ENCODE measurements around the gene IER3.
"Not testable (repeated sequence)": the region's sequence is repeated elsewhere in the genome, so short reads cannot be mapped to it uniquely, and the experiment has no call there.

The IER3 gene

DNA sequence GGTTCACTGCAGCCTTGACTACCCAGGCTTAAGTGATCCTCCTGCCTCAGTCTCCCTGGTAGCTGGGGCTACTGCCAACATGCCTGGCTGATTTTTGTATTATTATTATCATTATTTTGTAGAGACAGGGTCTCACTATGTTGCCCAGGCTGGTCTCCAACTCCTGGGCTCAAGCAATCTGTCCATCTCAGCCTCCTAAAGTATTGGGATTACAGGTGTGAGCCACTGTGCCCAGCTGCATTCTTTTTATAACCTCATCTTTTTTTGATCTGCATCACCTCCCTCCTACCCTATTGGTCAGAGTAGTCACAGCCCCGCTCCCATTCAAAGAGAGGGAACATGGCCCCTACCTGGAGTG, 23.6 kb upstream of the IER3 start:
- no peak for DNase-seq

DNA sequence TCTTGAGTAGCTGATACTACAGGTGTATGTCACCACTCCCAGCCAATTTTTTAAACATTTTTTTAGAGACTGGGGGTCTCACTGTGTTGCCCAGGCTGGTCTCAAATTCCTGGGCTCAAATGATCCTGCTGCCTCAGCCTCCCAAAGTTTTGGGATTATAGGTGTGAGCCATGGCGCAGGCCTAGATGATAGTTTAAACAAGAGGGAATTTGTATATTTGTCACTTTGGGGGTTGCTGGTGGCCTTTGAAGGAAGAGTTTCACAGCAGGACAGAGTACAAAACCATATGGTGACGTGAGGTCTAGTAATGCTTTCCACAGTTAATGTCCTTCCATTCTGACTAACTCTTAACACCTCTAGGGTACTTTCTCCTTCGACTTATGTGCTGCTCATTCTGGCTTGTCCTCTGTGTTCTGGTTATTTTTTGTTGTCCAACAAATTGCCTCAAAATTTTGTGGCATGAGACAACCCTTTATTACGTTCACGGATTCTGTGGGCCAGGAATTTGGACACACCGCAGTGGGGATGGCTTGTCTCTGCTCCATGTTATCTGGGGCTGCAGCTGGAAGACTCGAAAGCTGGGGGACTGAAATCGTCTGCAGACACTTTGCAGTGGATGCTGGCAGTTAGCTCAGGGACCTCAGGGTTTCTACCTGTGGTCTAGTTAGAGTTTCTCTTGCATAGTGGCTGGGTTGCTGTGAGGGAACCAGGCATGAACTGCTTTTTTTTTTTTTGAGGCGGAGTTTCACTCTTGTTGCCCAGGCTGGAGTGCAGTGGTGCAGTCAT, 23.0 kb upstream of the IER3 start:
- no peak for DNase-seq

DNA sequence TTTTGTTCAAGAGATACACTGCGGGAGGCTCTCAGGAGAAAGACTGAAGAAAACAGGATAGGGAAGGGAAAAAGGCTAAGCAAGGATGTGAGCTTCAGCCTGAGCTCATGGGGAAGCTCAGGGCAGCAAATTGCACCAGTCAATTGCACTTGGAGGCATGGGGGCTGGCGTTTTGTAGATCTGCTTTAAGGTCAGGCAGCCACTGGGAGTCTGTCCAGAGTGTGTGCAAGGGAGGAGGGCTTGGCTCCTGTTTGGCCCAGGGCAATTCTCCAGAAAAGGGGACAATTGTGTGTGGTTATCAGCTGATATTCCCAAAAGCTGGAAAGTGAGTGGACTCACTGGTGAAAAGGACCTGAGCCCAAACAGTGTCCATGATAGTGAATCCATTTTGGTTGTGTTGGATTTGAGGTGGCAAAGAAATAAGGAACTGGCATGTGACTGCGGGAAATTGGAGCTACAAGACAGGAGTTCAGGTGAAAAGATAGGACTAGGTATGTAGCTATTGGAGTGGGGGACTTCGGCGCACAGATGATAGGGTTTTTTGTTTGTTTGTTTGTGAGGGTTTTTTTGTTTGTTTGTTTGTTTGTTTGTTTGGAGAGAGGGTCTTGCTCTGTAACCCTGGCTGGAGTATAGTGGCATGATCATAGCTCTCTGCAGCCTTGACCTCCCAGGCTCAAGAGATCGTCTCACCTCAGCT, 22.3 kb upstream of the IER3 start:
- no peak for DNase-seq

GRCh38 chr6:30765495-30765894, 21.1 kb upstream of the IER3 start:
- DNase-seq, result not testable (repeated sequence)

DNA sequence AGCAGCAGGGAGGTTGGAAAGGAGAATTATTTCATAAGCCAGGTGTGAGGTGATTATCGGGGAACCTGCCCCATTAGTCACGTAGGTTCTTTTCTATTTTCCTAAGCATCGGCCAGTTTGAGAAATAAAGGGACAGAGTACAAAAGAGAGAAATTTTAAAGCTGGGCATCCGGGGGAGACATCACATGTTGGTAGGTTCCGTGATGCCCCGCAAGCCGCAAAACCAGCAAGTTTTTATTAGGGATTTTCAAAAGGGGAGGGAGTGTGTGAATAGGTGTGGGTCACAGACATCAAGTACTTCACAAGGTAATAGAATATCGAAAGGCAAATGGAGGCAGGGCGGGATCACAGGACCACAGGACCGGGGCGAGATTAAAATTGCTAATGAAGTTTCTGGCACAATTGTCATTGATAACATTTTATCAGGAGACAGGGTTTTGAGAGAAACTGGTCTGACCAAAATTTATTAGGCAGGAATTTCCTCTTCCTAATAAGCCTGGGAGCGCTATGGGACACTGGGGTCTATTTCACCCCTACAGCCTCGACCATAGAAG, 20.2 kb upstream of the IER3 start:
- not testable (repeated sequence) for DNase-seq

GRCh38 chr6:30763618-30764489, 19.5 kb upstream of the IER3 start:
- no peak for DNase-seq

DNA sequence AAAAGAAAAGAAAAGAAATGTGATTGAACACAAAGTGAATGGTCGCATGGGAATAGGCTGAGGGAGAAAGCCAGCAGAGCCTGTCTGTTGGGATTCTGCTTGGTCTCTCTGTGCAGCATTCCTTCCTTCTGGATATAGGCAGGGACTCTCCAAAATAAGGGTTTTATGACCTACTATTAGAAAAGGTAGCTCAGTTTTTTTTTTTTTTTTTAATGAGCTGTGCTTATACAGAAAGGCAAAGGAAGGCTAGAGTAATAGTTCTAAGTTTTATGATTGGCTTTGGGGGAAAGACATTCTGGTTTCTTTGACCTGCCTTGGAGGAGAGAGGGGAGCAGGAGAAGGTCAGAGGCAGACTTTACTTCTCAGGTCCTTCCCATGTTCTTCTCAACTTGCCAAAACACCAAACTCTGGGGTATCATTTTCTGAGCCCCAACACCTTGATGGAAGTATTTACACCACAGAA, 18.8 kb upstream of the IER3 start:
- no peak for DNase-seq

DNA sequence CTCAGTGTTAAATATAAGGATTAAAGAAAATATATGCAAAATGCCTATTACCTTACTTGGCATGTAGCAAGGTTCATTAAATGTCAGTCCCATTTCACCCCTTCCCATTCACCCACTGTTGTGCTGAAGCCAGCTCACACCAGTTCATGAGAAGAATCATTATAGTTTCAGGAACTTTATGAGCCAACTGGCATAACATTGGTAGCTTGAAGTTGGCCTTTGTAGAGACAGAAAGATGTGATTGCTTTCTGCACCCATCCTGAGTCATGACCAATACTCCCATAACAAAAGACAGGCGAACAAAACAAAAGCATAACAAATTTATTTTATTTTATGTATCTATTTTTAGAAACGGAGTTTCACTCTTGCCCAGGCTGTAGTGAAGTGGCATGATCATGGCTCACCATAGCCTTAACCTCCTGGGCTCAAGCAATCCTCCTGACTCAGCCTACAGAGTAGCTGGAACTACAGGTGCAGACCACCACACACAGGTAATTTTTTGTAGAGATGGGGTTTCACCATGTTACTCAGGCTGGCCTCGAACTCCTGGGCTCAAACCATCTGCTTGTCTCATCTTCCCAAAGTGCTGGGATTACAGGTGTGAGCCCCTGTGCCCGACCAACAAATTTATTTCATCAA, 17.6 kb upstream of the IER3 start:
- no peak for DNase-seq

- no peak for DNase-seq
These were observed 16.2 kb upstream of the IER3 start for GRCh38 chr6:30760549-30760948.

DNA sequence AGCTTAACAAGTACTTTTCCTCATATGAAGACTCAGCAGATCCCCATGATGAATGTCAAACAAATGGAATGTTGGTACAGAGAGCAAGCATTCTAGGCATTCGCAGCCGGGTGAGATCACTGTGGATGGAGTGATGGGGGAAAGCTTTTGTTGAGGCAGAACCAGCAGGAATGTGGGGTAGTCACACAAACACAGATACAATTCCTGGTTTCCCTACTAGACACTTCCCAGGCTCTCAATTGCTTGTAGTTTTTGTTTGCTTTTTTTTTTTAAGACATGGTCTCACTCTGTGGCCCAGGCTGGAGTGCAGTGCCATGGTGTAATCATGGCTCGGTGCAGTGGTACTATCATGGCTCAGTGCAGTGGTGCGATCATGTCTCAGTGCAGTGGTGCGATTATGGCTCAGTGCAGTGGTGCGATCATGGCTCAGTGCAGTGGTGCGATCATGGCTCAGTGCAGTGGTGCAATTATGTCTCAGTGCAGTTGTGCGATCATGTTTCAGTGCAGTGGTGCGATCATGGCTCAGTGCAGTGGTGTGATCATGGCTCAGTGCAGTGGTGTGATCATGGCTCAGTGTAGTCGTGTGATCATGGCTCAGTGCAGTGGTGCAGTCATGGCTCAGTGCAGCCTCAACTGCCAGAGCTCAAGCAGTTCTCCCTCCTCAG, 15.4 kb upstream of the IER3 start:
- no peak for DNase-seq

DNA sequence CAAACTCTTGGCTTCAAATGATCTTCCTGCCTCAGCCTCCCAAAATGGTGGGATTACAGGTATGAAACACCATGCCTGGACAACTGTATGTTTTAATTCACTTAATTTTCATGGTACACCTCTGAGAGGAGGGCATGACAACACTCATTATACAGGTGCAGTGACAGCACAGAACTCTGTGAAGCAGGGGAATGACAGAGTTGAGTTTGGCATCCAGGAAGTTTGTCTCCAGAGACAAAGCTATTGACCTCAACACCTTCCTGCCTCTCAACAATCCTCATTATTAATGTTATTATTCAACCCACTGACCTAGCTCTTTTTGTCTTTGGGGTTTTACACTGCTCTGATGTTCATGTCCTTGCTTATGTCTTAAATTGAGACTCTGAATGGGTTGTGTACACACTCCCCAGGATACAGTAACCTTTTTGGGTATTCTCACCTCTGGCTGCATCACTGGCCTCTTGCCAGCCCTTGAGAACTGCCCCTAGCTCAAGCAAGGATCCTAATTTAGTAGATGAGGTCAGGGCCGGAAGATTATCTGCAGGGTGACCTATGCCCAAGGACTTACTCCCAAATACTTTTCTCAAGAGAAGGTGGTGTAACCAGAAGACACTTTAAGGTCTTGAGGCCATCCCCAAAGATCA, 13.0 kb upstream of the IER3 start:
- no peak for DNase-seq

GRCh38 chr6:30756405-30757003, 12.2 kb upstream of the IER3 start:
- DNase-seq, result not testable (repeated sequence)

DNA sequence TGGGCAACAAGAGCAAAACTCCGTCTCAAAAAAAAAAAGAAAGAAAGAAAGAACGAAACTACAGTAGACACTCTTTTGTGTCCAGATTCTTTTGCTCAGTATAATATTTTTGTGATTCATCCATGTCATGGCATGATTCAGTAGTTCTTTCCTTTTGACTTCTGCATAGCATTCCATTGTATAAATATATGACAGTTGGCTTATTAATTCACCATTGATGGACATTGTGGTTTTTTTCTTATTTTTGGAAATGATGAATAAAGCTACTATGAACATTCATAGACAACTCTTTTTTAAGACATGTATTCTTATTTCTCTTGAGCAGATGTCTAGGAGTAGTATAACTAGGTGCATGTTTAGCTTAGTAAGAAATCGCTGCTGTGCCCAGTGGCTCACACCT, 10.3 kb upstream of the IER3 start:
- DNase-seq, result no peak

DNA sequence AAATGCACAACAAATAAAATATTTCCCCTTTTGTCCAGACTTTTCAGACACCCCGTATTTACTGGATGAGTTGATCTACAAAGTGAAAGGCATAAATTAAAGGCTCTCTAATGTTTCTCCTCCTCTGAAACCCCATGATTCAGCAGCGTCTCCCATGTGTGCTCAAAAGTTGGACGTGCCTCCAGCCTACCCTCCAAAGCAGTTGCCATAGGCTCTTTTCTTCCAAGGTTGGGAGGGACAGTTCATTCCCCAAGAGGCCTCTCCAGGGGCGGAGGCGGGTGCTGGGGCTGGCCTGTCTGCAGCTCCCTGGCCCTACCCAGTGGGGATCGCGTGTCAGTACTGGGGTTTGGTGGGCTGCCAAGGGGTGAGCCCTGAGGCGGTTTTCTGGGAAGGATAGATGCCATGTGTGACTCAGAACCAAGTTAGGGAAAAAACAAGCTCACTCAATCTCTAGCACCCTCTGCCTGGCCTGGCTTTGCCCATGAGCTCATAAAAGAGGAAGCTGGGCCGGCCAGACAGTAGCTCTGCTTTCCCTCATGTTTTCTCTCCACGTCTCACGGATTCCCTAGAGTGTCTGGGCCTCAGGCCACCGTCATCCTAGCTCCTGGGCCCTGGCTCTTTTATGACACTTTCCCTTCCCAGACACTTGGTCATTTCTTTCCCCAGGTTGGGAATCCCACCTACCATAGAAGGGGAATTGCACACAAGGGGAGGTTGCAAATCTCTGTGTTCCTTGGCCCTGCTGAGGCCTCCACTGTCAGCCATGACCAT, 8.0 kb upstream of the IER3 start:
- no peak for DNase-seq

DNA sequence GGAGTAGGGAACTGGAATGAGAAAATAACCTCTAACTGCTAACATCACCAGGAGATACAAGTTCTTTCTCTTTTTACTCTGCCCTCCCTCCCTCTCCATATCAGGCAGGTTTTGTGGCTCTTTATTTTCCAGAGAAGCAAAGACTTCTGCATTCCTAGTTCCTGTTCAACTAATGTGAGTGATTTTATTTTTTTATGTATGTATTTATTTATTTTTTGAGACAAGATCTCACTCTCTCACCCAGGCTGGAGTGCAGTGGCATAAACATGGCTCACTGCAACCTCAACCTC, 6.0 kb upstream of the IER3 start:
- no peak for DNase-seq

DNA sequence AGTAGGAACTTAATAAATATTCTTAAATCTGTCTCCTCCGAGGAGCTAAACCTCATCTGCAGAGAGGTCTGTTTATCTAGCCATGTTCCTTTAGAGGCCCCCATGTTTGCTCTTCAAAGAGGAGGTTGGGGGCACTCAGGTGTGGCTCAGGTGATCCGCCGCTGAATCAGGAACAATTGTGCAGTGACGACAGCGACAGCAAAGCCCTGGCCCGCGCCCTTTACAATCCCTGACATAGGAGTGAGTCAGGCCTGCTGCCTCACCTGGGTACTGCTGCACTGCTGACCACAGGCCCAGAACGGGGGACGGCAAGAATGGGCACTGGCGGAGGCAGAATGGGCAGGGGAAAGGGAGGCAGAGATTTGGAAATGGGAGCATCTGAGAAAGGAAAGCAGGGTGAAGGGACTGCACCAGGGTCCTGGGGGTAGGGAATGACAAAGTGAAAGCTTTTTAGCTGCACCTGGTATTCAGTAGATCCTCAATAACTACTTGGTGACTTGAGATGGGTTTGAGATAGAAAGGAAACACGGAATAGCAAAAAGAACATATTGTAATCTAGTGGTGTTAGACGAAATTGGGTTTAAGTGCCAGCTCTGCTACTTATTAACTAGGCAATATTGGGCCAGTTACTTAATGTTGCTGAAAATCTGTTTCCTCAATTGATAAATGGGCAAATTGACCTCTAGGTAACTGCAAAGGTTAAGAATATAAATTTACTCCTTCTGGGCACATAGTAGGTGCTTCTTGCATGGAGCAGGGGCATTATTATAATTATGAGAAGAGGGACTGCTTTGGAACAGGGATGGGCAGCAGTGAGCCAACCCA, 5.4 kb upstream of the IER3 start:
- DNase-seq, result no peak

- DNase-seq, result no peak
These were observed 4.6 kb upstream of the IER3 start for GRCh38 chr6:30748851-30749540.

DNA sequence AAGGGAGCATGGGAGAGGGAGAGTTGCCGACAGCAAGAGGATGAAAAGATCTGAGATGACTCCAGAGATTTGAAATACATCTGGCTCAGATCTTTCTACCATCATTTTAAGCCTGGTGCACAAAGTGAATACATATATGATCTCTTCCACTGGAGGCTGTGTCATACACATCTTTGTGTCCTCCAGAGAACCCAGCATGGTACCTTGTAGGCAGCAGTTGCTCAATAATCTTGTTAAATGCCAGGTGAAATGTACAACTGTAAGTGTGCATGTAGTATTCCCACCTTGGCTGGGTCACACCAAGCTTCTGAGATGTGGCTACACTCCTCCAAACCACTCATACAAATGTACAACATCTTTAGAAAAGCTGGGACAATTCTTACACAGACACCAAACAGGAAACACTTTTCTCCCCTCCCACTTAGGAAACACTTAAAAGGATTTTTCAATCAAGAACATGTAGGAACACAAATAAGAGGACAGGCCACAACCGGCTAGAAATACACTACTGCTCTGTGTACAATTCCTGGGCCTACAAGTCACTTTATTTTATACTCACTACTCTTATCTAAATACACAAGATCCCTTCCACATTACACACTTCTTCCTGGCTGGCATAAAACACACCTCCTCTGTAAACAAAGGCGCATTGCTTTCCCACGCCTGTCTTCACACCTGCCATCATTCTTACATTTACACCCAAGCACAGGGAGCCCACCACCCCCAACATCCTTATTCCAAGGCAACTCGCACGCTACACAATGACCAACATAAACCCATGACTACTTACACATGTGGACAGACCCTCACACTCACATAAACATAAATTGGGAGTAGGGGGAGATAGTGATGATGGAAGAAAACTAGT, 3.8 kb upstream of the IER3 start:
- no peak for DNase-seq

Measured in CD4-positive, alpha-beta T cell treated with Interleukin-17A for 1 hour (primary cell).